LNCaP clone FGC (cell line): Measurements from ENCODE around the gene FAF2.

Experiments used
- DNase-seq: peaks from one replicate; pipeline ENCODE4 v3.0.0-alpha.2; 2011; ENCODE audit warnings: low read depth
- H3K4me3 ChIP-seq: 2 replicates; pipeline ENCODE4 v1.5.1; 2011; ENCODE audit warnings: mild to moderate bottlenecking, low read depth, low read length, control low read depth
- CTCF ChIP-seq: IDR thresholded peaks from 2 replicates; pipeline ENCODE4 v1.5.1; 2012; ENCODE audit warnings: mild to moderate bottlenecking; ENCODE audit not compliant: control insufficient read depth, insufficient read depth; ENCODE audit errors: extremely low read depth

FAF2 gene

GRCh38 chr5:176529741-176530141 is 81.6 kb downstream of the FAF2 start:
- no peak for DNase-seq
- no peak for TF ChIP-seq CTCF
- no peak overlapping the region for H3K4me3 ChIP-seq

- no peak overlapping the region for H3K4me3 ChIP-seq
- no peak for DNase-seq
- no peak for TF ChIP-seq CTCF
Observed at GRCh38 chr5:176530393-176530982, 82.3 kb downstream of the FAF2 start.

- no peak for DNase-seq
- no peak overlapping the region for H3K4me3 ChIP-seq
- no peak for TF ChIP-seq CTCF
Observed at GRCh38 chr5:176530983-176531901, 83.1 kb downstream of the FAF2 start.

GRCh38 chr5:176531902-176532493 is 83.8 kb downstream of the FAF2 start:
- no peak for DNase-seq
- TF ChIP-seq CTCF: no peak
- H3K4me3 ChIP-seq: no peak overlapping the region

- DNase-seq: no peak
- TF ChIP-seq CTCF: no peak
- H3K4me3 ChIP-seq: no peak overlapping the region
Observed at GRCh38 chr5:176532795-176533194, 84.6 kb downstream of the FAF2 start.

- TF ChIP-seq CTCF: no peak
- H3K4me3 ChIP-seq: no peak overlapping the region
- DNase-seq: no peak
Observed at GRCh38 chr5:176533390-176533789, 85.2 kb downstream of the FAF2 start.
